ENCODE measurements around the gene KCNC3. TPM values are rescaled to one million over a fixed set of nuclear protein-coding genes. Genes with fewer than 3 reads are reported as not detected.
"Not testable (repeated sequence)": the region's sequence is repeated elsewhere in the genome, so short reads cannot be mapped to it uniquely, and the experiment has no call there.

KCNC3 gene
- polyA plus RNA-seq, 3 donors, result 35.0 to 71.8 (median 41.6) TPM

DNA sequence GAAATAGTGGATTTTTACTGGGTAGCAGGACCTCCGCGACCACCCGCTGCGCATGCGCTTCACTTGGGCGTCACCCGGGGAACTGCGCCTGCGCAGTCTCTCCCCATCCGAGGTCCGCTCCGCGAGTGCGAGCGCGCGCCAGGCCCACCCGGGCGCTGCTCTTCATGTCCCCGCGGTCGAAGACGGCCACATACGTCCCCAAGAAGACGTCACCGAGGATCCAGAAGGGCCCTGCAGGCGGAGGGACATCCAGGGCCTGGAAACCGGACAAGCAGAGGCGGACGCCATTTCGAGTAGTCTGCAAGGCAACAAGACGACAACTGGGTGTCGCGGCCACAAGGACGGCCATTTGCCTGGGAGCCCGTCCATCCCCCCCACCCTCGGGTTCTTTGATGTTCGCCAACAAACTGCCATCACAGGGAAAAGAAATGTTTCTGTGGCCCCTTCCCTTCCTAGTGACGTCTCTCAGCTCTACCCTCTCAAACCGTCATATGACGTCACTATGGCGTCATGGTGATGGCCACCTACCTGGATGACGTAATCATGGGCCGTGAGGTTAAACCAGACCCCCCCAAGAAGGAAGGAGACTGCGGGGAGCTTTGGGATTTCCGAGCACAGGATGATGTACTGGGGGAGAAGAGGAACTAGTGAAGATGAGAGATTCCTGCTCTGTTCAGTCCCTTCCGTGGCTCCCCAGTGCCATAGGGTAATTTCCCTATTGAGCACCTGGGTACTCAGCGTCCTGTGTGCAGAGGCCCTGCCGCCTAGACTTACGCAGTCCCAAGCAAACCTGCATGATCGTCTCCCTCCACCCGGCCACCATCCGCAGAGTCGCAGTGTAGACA lies 29.5 kb upstream of the KCNC3 start:
- peak in 5 of 11 donors; percentile 43 to 71 (median 48) for DNase-seq (ENCODE audit: extremely low read depth in 1 of 11, low read depth in 9 of 11, low spot score in 4 of 11)

DNA sequence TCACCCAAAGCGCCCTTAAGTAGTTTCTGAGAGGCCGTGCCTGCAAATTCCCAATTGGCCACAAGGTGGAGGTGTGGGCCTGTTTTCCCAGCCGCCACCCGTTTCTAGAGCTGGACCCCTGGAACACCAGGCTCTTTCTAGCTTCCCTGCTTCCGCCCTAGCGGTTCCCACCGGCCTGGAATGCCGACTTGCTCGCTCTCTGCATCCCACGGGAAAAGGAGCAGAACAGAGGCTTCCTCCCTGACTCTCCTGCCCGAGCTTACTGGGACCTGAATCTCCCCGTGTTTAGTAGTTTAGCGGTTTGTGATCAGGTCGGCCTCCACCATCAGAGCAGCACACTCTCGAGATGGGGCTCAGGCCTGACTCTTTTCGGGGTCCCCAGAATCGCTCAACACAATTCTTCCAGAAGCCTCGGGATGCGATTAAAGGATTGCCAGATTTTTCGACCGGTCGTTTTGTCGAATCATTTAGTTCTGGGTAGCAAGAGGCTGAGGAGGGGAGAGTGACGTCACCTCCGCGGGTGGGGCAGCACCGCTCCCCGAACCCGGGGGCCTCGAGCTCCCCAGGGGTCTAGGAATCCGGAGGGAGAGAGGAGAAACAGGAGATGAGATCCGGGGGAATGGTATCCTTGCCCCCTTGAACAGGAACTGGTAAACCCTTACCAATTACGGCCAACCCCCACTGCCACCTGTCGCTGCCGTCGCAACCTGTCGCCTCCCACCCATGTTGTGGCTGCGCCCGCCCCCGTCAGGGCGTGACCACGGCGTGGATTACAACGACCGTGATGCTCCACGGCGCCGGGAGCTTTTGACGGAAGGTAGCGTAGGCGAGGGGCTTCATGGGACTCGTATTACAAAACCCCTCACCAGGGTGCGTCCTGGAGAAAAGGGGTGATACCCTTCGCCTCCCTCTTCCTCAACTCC lies 28.3 kb upstream of the KCNC3 start:
- peak in 5 of 11 donors; percentile 45 to 62 (median 56) for DNase-seq (ENCODE audit: extremely low read depth in 1 of 11, low read depth in 9 of 11, low spot score in 4 of 11)

DNA sequence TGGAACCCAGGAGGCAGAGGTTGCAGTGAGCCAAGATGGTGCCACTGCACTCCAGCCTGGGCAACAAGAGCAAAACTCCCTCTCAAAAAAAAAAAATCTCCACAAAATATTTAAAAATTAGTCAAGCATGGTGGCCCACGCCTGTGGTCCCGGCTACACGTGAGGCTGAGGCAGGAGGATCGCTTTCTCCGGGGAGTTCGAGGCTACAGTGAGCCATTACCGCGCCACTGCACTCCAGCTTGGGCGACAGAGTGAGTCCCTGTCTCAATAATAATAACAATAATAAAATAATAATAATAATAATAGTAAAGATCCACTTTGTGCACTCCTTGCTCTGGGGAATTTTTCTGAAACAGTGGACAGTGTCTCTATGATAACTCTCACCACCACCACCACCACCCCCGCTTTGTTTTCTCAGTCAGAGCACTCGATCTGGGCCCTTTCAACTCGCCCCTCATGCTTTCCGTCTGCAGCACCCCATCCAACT lies 27.6 kb upstream of the KCNC3 start:
- DNase-seq (ENCODE audit: extremely low read depth in 1 of 11, low read depth in 9 of 11, low spot score in 4 of 11), result no peak

DNA sequence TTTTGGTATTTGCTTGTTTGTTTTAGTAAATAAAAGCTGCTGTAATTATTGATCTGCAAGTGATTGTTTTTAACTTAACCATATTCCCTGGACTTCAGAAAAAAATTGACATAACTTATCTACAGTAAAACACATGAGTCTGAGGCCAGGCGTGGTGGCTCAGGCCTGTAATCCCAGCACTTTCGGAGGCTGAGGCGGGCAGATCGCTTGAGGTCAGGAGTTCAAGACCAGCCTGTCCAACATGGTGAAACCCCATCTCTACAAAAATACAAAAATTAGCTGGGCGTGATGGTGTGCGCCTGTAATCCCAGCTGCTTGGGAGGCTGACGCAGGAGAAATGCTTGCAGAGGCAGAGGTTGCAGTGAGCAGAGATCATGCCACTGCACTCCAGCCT lies 24.3 kb upstream of the KCNC3 start:
- not testable (repeated sequence) for DNase-seq (ENCODE audit: extremely low read depth in 1 of 11, low read depth in 9 of 11, low spot score in 4 of 11)

DNA sequence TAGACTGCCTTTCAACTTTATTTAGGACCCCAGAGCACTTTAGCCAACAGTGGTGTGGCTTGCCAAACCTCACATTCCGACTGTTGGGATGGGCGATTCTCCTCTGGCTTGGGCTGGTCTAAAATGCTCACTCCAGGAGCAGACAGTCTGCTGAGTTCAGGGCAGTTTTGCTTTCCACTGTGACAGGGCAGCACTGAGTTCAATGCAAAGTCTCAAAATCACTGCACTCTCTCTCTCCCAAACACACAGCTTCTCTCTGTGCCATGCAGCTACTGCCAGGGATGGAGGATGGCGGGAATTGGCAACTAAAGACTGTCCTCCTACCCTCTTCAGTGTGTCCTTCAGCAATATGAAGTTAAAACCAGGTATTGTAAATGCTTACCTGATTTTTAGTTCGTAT lies 23.1 kb upstream of the KCNC3 start:
- no peak for DNase-seq (ENCODE audit: extremely low read depth in 1 of 11, low read depth in 9 of 11, low spot score in 4 of 11)

DNA sequence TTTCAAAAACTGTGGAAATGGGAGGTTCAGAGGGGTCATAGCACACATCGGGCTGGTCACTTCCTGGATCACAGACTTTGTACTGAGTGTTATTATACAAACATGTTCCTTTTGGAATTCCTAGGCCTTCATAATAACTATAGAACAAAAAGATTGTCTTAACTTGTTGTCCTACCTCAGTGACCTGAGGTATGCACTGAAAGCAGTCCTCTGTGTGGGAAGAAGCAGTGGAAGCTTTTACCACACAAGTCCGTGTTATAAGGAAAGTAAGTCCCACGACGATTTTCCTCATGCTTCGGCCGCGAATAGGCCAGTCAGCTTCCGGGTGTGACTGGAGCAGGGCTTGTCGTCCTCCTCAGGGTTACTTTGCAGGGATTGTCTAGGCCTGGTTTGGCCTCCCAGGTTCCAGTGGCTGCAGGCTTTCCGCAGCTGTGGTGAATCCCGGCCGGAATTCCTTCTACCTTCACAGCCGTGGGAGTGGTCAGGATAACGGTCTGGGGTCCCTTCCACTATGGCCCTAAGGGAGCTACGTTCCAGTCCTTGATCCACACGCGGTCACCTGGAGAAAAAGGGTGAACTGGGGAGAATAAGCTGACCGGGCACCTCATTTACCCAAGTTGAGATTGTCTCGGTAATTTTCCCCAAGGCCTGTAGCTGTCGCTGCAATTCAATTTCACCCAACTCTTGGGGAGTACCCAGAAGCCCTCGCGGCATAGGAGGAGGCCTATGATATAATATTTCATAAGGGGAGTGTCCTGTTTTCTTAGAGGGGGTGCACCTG lies 20.3 kb upstream of the KCNC3 start:
- no peak for DNase-seq (ENCODE audit: extremely low read depth in 1 of 11, low read depth in 9 of 11, low spot score in 4 of 11)

DNA sequence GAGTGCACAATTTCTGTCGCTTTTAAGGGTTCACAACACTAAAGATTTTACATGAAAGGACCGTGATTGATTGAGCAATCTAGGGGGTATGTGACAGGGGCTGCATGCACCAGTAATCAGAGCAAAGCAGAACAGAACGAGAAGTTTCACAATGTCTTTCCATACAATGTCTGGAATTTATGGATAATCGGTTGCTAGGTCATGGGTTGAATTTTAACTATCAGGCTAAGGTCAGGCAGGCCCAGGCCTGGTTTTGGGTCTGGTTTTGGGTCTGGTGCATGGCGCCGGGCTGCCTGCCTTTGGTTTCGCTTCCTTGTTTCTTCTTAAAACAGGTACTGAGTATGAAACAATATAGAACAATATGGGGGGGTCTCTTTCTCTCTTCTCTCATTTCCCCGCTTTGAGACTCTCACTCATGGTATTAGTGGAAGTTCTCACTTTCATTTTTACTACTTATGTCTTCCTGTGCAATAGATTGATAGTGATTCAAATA lies 18.0 kb upstream of the KCNC3 start:
- DNase-seq (ENCODE audit: extremely low read depth in 1 of 11, low read depth in 9 of 11, low spot score in 4 of 11), result not testable (repeated sequence)

DNA sequence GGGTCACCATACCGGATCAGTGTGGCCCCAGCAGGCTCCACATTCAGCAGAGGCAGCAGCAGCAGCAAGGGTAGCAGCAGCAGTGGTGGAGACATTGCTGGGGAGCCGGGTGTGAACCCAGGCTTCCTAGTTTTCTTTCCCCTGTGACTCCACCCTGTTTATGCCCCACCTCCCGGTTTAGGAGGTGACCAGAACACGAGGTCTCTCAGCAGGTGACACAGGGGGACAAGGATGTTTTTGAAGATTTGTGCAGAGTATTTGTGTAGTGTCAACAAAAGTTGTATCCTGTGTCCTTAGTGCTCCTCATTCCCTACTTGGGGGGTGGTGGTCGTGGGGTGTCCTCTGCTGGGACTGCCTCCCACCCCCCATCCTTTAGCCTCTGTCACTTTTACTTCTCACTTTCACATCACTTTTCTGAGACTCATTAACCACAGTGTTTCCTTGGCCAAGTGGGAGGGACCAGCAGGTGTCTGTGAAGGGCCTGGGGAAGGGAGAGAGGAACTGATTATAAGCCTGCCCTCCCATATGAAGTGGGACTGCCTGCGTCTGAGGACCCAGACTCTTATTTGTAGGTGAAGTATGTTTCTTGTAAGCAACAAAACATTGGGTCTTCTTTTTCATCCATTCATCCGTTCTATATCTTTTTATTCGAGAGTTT lies 15.6 kb upstream of the KCNC3 start:
- no peak for DNase-seq (ENCODE audit: extremely low read depth in 1 of 11, low read depth in 9 of 11, low spot score in 4 of 11)

DNA sequence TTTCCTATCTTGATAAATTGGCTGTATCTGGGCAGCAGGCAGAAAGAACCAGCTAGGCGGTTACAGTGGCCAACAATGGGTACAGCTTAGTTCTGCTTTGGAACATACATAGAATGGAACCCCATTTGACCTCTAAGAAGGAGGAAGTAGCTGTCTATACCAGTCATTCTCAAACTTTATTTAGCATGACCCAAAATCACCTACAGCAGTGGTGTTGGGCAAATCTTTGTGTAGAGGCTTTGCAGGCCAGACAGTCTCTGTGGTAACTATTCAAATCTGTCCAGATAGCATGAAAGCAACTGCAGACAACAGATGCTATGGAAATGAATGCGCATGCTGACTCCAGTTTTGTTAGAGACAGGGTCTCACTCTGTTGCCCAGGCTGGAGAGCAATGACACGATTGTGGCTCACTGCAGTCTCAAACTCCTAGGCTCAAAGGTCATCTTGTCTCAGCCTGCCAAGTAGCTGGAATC lies 12.0 kb upstream of the KCNC3 start:
- DNase-seq (ENCODE audit: extremely low read depth in 1 of 11, low read depth in 9 of 11, low spot score in 4 of 11), result no peak

DNA sequence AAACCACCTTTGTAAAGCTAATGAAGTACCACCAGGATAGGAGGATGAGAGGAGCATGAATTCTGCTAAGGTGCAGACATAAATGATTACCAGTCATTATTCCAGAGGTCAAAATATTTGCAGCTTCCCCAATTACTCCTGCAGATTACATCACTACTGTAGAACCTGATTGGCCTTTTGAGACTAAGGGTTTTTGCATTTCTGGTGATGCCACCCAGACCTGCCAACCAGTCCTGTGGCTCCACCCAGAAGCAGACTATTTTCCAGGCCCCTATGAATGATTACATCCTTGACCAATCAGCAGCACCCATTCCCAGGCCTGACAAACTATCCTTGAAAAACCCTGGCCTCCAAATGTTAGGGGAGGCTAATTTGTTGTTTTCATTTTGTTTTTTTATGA lies 11.2 kb upstream of the KCNC3 start:
- no peak for DNase-seq (ENCODE audit: extremely low read depth in 1 of 11, low read depth in 9 of 11, low spot score in 4 of 11)

DNA sequence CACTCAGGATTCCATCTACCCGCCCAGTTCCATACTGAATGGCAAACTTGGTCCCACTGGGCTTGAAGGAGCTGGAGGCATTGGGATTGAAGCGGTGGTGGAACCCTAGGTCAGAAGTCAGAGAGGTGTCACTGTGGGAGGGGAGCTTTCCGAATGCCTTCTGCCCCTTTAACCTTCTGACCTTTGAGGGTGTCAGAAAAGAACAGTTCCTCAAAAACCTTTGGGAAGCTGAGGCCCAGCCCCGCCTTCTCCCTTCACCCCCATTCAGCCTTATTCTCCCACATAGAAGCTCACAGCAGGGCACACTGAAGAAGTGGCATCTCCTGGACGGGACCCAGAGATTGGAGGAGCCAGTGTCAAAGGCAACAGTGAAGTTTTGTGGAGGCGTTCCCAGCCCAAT lies 7.9 kb upstream of the KCNC3 start:
- DNase-seq (ENCODE audit: extremely low read depth in 1 of 11, low read depth in 9 of 11, low spot score in 4 of 11), result not testable (repeated sequence)

DNA sequence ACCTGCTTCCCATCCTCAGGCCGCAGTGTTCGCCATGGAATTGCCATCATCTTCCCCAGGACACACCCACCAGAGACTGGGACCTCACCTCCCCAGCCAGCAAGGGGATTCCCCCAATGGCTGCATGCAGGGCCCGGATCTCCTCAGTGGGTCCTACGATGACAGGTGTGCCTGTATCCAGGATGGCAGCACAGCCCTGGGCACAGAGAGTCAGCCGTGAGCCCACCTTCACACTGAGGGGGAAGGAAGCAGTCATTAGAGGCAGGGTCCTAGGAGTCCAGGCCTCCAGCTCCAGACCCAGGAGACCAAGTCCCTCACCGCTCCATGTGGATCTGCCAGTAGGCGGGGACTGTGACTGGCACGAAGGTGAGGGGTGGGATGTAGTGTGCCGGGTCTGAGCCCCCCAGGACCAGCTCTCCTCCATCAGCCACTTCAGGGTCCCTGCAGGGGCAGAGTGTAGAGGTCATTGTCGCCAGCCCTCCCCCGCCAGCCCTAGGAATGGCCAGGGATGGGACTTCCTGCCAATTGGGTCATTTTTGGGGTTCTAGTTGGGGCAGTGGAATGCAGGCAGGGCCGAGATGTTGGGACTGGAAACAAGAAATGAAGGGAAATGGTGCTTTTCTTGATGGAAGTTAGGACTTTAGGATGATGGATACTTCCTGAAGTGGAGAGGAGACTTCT lies 5.7 kb upstream of the KCNC3 start:
- no peak for DNase-seq (ENCODE audit: extremely low read depth in 1 of 11, low read depth in 9 of 11, low spot score in 4 of 11)

DNA sequence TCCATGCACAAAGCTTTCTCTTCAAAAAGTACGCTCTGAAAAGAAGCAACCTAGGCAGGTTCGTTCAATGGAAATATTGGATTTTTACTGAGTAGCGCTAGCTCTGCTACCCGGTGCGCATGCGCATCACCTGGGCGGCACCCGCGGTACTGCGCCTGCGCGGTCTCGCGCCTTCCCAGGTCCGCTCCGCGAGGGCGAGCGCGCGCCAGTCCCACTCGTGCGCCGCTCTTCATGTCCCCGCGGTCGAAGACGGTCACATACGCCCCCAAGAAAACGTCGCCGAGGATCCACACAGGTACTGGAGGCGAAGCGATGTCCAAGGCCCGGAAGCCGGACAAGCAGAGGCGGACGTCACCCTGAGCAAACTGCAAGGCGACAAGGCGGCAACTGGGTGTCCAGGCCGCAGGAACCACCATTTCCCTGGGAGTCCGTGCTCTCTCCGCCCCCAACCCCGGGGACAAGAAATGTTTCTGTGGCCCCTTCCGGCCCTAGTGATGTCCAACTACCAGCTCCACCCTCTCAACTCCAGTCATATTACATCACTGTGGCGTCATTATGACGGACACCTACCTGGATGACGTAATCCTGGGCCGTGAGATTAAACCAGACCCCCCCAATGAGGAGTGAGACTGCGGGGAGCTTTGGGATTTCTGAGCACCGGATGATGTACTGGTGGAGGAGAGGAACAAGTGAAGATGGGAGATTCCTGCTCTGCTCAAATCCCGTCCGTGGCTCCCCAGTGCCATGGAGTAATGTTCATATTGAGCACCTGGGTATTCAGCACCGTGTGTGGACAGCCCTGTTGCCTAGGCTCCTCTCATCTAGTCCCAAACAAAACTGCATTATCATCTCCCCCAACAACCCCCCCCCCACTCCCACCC lies 4.8 kb upstream of the KCNC3 start:
- peak in 7 of 11 donors; percentile 66 to 94 (median 82) for DNase-seq (ENCODE audit: extremely low read depth in 1 of 11, low read depth in 9 of 11, low spot score in 4 of 11)

DNA sequence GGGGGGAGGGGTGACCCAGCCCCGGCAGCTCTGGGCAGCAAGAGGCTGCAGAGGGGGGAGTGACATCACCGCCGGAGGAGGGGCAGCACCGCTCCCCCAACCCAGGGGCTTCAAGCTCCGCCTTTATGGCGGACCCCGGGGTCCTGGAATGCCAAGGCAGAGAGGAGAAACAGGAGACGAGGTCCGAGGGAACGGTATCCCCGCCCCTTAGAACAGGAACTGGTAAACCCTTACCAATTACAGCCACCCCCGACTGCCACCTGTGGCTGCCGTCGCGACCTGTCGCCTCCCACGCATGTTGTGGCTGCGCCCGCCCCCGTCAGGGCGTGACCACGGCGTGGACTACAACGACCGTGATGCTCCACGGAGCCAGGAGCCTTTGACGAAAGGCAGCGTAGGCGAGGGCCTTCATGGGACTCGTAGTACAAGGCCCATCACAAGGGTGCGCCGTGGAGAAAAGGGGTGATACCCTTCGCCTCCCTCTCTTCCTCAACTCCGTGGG lies 4.1 kb upstream of the KCNC3 start:
- DNase-seq (ENCODE audit: extremely low read depth in 1 of 11, low read depth in 9 of 11, low spot score in 4 of 11), result peak in 10 of 11 donors; percentile 80 to 93 (median 89)

DNA sequence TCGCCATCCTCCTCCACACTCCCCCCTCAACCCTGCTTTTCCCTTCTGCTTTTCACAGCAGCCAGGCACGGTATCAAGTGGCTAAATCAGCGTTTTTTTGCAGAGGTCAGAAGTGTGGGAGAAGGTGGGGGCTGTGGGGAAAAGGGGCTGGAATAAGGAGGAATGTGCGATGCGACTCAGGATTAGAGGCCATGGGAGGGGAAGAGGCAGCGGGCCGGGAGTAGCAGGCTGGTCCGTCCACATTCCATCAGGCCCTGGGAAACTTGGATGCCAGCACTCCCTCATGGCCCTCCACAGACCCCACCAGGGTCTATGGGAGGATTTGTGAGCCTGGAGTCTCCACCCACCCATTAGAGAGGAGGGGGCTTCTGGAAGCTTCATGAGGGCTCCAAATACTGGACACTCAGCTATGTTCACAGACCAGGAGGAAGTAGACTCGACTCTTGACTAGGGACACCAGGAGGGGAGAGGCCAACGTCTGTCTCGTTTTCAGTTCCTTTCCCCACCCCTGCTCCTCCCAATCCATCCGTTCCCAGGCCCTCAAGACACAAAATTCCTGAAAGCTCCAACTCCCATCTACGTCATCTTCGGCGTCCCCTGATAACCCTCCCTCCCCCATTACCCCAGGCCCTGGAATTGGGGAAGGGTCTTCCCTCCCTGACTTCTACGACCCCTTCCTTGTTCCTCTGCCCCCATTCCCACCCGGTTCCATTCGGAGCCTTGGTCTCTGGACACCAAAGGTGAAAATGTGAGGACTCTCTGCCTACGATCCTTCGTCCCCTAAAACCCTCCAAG lies 3.3 kb upstream of the KCNC3 start:
- DNase-seq (ENCODE audit: extremely low read depth in 1 of 11, low read depth in 9 of 11, low spot score in 4 of 11), result peak in 3 of 11 donors; percentile 59 to 71 (median 62)

DNA sequence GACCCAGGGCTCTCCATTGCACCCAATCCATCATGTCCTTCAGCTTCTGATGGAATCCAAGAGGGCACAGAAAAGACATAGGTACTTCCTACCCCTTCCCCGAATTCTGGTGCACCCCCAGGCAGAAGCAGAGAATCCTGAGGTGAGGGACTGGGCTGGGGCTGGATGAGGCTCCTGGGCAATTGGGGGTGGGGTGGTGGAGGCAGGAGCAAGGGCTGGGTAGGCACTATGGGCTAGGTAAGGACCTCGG lies 2.7 kb upstream of the KCNC3 start:
- DNase-seq (ENCODE audit: extremely low read depth in 1 of 11, low read depth in 9 of 11, low spot score in 4 of 11), result no peak
